22Rv1 (cell line): ENCODE measurements around the gene MGAT5.

Experiments
- H3K27ac ChIP-seq: fragments of 450-650 bp; 2 replicates; pipeline ENCODE4 v1.5.1; 2017
- ZFX ChIP-seq: fragments of 450-650 bp; IDR thresholded peaks from 2 replicates; pipeline ENCODE4 v1.6.1; 2017; ENCODE audit warnings: antibody characterized with exemption, borderline replicate concordance
- TF ChIP-seq, protein P1 (sequence below): fragments of 450-650 bp; IDR thresholded peaks from 2 replicates; pipeline ENCODE4 v1.5.1; 2017; ENCODE audit warnings: mild to moderate bottlenecking

Gene MGAT5

DNA sequence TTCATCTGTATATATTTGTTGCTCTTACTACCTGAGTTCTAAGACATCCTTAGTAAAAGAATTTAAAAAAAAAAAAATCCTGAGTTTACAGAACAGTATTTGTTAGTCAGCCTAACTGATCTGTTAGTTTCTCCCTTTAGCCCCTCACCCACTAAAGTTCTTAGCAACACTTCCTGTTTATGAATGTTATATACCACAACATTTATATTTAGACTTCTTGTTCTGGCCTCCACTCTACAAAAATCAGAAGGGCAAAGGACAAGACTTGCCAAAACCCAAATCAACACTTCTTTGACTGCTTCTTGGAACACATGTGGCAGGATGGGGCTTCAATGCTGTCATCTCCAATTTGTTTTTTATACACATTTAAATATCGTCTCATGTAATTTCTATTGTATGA is 71.1 kb downstream of the MGAT5 start:
- TF ChIP-seq, protein P1, sequence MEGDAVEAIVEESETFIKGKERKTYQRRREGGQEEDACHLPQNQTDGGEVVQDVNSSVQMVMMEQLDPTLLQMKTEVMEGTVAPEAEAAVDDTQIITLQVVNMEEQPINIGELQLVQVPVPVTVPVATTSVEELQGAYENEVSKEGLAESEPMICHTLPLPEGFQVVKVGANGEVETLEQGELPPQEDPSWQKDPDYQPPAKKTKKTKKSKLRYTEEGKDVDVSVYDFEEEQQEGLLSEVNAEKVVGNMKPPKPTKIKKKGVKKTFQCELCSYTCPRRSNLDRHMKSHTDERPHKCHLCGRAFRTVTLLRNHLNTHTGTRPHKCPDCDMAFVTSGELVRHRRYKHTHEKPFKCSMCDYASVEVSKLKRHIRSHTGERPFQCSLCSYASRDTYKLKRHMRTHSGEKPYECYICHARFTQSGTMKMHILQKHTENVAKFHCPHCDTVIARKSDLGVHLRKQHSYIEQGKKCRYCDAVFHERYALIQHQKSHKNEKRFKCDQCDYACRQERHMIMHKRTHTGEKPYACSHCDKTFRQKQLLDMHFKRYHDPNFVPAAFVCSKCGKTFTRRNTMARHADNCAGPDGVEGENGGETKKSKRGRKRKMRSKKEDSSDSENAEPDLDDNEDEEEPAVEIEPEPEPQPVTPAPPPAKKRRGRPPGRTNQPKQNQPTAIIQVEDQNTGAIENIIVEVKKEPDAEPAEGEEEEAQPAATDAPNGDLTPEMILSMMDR, result no peak
- TF ChIP-seq ZFX, result no peak
- H3K27ac ChIP-seq, result no peak overlapping the region

DNA sequence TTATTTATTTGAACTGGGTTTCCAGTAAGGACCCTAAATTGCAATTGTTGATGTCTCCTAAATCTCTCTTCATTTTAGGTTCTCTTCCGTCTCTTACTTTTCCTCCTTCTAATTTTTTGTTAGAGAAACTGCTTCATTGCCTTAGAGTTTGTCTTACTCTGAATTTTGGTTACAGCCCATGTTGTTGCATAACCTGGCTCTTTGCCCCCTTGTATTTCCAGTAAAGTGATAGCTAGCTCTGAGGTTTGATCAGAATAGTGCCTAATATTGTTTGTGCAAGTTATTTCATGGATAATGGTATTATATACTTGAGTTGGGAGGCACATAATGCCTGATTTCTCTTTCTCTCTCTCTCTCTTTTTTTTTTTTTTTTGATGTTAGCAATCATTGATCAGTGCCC is 71.8 kb downstream of the MGAT5 start:
- H3K27ac ChIP-seq, result no peak overlapping the region
- TF ChIP-seq, protein P1, result no peak
- TF ChIP-seq ZFX, result no peak

DNA sequence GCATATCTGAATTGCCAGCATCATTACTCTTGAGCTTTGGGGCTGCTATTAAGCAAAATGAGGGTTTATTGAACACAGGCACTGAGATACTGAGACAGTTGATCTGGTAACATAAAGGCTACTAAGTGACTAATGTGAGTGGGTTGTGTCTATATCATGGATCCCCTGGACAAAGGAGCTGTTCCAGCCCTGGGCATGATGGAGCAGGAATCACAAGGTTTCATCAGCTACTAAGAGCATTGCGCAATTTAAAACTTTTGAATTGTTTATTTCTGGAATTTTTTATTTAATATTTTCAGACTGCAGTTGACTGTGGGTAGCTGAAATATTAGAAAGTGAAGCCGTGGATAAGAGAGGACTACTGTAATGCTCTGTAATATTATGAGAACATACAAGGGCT is 73.5 kb downstream of the MGAT5 start:
- TF ChIP-seq, protein P1, result no peak
- no peak for TF ChIP-seq ZFX
- no peak overlapping the region for H3K27ac ChIP-seq

DNA sequence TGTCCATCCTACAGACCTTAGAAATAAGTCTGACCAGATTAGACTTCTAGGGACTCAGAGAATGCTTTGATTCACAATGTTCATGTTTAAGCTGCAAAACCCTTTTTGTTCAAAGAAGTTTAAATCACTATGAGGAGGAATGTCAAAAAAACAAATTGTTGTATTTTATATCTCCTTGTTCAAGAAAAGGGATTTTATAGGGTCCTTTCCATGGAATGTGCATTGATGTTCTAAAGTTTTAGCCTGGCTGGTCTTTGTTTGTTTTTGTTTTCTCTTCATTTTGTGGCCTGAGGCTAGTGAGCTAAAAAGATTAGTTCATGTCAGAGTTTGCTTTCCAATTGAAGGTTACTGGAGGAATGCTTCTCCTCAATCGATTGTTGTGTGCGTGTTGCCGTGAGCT is 77.2 kb downstream of the MGAT5 start:
- no peak overlapping the region for H3K27ac ChIP-seq
- TF ChIP-seq, protein P1, result no peak
- no peak for TF ChIP-seq ZFX

DNA sequence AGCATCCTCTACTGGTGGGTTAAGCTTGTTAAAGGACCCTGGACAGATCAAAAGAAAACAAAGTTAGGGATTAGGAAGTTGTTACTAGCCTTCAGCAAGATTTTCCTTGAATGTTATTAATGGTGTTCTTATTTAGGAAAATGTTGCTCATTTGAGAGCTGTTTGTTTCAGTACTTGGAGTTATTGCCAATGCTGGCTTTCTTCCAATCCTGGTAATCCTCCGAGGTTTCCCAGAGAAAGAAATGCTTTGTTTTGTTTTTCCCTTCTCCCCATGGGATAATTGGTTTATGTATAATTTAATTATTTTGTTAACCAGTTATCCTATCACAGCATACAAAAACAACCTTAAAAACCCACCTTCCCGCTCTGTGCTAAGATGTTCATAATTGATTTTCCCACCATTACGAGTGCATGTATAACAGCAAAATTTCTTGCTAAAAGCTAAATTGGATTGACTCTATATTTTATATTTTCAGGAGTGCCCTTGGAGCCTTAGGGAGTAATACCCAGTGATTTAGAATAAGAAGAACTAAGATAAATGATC is 79.8 kb downstream of the MGAT5 start:
- no peak overlapping the region for H3K27ac ChIP-seq
- TF ChIP-seq, protein P1, result no peak
- TF ChIP-seq ZFX, result no peak

DNA sequence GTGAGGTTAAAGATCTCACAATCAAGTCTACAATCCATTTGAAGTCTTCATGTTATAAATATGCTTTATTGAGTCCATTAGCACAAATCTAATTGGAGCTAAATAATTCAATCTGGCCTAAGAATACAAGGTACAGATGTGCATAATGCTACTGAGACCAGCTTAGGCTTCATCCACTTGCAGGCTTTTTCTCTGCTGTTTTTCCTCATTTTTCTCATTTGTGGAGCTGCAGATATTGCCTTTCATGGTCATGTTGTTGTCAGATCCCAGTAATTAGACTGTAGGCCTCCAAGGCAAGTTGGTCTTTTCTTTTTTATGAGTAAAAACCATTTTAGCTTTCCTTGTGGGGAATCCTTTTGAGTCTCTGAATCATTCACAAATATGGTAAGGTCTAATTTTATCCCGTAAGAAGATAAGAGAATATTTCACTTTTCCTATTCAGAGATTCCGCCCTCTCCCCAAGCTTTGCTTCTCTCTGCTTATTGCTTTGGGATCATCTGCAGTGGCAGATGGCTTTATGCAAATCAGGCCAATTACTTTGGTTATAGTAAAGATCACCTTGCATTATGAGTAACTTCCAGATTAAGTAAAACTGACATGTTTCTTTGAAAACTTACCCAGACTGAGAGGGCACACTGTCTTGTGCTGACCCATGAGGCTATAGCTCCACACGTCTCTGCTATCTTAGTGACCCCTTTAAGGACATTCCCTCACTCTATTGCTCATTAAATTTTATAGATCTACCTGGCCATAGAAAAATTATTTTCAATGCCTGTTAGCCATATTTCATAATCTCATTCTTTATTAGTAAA is 80.9 kb downstream of the MGAT5 start:
- no peak overlapping the region for H3K27ac ChIP-seq
- TF ChIP-seq ZFX, result no peak

DNA sequence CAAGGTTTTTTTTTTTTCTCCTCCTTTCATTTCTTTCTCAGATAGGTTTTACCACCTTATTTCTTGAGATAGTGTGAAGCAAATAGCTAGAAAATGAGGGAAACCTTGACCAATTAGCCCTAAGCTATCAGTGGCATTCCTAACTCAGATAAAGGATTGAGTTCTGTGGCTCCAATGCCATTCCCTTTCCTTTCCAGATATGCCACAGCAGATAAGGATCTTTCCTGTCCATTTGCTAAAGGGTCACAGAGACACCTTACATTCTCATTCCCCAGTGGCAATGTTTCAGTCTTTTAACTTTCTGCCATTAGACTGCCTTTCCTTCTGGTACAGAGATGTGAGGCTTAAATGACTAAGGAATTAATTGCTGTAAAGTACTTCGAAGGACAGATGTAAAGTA is 81.7 kb downstream of the MGAT5 start:
- no peak overlapping the region for H3K27ac ChIP-seq
- TF ChIP-seq ZFX, result no peak
- TF ChIP-seq, protein P1, result no peak
